NCI-H2227 treated with DMSO at 0.1 percent for 48 hours (cell line): ENCODE results near the gene NCBP2.

ENCODE experiments used
- DNase-seq: peaks from one replicate; lab custom pipeline; 2025; lab: John Stamatoyannopoulos, UW

The NCBP2 gene

GRCh38 chr3:196942226-196942914 lies at the start of gene NCBP2:
TSS of gene NCBP2 (minus strand) at chr3:196942528. CDS start at chr3:196942503, 25 bp downstream.
- peak; percentile 94 for DNase-seq

GRCh38 chr3:196991581-196992460 lies 49.5 kb upstream of the NCBP2 start:
- no peak for DNase-seq

GRCh38 chr3:196990601-196991007 lies 48.3 kb upstream of the NCBP2 start:
- no peak for DNase-seq

GRCh38 chr3:196989721-196990262 lies 47.5 kb upstream of the NCBP2 start:
- no peak for DNase-seq

GRCh38 chr3:196988241-196989029 lies 46.1 kb upstream of the NCBP2 start:
- no peak for DNase-seq

GRCh38 chr3:196987022-196987421 lies 44.7 kb upstream of the NCBP2 start:
- no peak for DNase-seq

- no peak for DNase-seq
Measured at GRCh38 chr3:196985954-196986885, 43.9 kb upstream of the NCBP2 start.

GRCh38 chr3:196985298-196985697 lies 43.0 kb upstream of the NCBP2 start:
- DNase-seq, result no peak

GRCh38 chr3:196983186-196983585 lies 40.9 kb upstream of the NCBP2 start:
- DNase-seq, result no peak

- no peak for DNase-seq
Measured at GRCh38 chr3:196981657-196982056, 39.3 kb upstream of the NCBP2 start.

GRCh38 chr3:196979545-196979944 lies 37.2 kb upstream of the NCBP2 start:
- no peak for DNase-seq

GRCh38 chr3:196976941-196977340 lies 34.6 kb upstream of the NCBP2 start:
- no peak for DNase-seq

GRCh38 chr3:196975349-196975748 lies 33.0 kb upstream of the NCBP2 start:
- no peak for DNase-seq

GRCh38 chr3:196974661-196975060 lies 32.3 kb upstream of the NCBP2 start:
- DNase-seq, result no peak

- no peak for DNase-seq
Measured at GRCh38 chr3:196971094-196971698, 28.9 kb upstream of the NCBP2 start.

- no peak for DNase-seq
Measured at GRCh38 chr3:196970547-196971093, 28.3 kb upstream of the NCBP2 start.

- peak; percentile 14 for DNase-seq
Measured at GRCh38 chr3:196969660-196970546, 27.6 kb upstream of the NCBP2 start.

- DNase-seq, result no peak
Measured at GRCh38 chr3:196969134-196969659, 26.9 kb upstream of the NCBP2 start.
